ENCODE results near the gene EHBP1L1. TPM values are rescaled to one million over a fixed set of nuclear protein-coding genes. Genes with fewer than 3 reads are reported as not detected.

The EHBP1L1 gene
- total and polyA plus RNA-seq, 12 donors: 30.8 to 113 (median 53.9) TPM

DNA sequence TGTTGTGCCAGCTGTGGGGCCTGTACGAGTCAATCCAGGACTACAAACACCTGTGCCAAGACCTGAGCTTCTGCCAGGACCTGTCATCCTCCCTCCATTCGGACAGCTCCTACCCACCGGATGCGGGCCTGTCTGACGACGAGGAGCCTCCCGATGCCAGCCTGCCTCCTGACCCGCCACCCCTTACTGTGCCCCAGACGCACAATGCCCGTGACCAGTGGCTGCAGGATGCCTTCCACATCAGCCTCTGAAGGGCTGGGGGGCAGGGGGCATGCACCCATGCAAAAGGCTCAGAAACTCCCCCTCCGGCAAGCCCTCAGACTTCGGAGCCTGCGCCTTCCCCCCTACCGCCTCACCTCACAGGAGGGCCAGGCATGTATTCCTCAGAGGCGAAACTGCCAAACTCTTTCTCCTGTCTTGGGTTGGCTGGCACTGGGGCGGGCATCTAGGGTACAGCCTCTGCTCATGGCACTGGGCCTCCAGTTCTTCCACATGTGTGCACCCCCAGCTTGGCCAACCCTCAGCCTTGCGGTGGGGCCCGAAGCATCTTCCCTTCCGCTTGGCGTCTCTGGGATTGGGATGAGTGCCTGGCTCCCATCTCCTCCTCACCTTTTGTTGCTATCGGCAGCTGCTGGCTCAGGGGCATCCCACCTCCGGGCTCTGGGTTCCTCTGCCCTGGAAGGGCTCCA is 2.3 kb upstream of the EHBP1L1 start:
- intact Hi-C loops (cut with DNase I): loop anchor here in 8 of 10 donors (2.0 to 5.0 kb wide), 6 partner anchors 33 to 344 kb away; partner anchors contain the start of genes MAP3K11 (in 5 of the 8), PCNX3 (in 3 of the 8), C11orf68 (in 1 of the 8) and DRAP1 (in 1 of the 8)
- H3K9me3 ChIP-seq: no peaks in the 10 kb centered on the region
- H3K36me3 ChIP-seq: peaks cover 0 to 7% (median 0%) of the 10 kb centered on the region in 9 donors
- peak overlapping the region; percentile 89 to 100 (median 96) for H3K27ac ChIP-seq
- ATAC-seq (no peak), DNase-seq (no peak)
- H3K4me3 ChIP-seq: peak overlapping the region; percentile 19 to 98 (median 84)
- TF ChIP-seq, protein P1, sequence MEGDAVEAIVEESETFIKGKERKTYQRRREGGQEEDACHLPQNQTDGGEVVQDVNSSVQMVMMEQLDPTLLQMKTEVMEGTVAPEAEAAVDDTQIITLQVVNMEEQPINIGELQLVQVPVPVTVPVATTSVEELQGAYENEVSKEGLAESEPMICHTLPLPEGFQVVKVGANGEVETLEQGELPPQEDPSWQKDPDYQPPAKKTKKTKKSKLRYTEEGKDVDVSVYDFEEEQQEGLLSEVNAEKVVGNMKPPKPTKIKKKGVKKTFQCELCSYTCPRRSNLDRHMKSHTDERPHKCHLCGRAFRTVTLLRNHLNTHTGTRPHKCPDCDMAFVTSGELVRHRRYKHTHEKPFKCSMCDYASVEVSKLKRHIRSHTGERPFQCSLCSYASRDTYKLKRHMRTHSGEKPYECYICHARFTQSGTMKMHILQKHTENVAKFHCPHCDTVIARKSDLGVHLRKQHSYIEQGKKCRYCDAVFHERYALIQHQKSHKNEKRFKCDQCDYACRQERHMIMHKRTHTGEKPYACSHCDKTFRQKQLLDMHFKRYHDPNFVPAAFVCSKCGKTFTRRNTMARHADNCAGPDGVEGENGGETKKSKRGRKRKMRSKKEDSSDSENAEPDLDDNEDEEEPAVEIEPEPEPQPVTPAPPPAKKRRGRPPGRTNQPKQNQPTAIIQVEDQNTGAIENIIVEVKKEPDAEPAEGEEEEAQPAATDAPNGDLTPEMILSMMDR (IDR thresholded peaks at IDR 0.05): no peak
- peaks cover 37 to 80% (median 75%) of the 10 kb centered on the region in 9 donors for H3K4me1 ChIP-seq
- H3K27me3 ChIP-seq: no peaks in the 10 kb centered on the region
- 27 to 36% methylated on average over 22 of the region's 22 CpGs for WGBS, 2 donors

DNA sequence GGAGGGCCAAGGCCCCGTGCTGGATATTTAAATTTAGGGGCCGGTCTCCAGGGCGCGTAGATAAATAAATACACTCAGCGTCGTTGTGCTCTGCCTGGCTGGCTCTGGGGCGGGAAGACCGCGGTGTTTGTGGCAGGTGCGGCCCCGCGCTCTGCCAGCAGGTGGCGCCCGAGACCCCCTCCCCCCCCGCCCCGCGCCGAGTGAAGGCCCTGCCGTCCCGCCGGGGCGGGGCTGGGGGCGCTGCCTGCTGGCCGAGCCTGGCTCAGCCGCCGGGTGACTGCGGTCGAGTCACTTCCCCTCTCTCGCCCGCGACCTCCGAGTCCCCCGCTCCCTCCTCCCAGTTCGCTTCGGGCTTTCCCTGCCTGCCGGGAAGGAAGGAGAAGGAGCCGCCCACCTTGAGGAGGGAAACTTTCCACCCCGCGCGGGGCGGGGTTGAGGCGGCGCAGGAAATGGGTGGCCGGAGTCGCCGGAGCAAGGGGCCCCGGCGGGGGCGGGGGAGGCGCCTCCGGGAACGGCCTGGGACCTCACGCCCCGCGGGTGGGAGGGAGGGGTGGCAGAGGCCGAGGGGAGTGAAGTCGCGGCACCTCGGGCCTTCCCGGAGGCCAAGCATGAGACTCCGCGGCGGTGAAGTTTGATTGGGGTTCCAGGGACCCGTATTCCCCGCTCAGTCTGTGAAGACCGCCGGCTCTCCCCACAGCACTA is 1.6 kb upstream of the EHBP1L1 start:
- H3K27me3 ChIP-seq: no peaks in the 10 kb centered on the region
- TF ChIP-seq, protein P1 (IDR thresholded peaks at IDR 0.05): peak; percentile 95 to 100 (median 99)
- peaks cover 0 to 9% (median 0%) of the 10 kb centered on the region in 9 donors for H3K36me3 ChIP-seq
- peak; percentile 94 to 97 for DNase-seq
- WGBS, 2 donors: 2 to 3% methylated on average over 54 to 60 of the region's 67 CpGs
- H3K9me3 ChIP-seq: no peaks in the 10 kb centered on the region
- peak overlapping the region; percentile 89 to 100 (median 96) for H3K27ac ChIP-seq
- H3K4me3 ChIP-seq: peak overlapping the region; percentile 3 to 98 (median 84)
- intact Hi-C loops (cut with DNase I): loop anchor here in 7 of 10 donors (2.0 to 5.0 kb wide), 5 partner anchors 33 to 343 kb away; partner anchors contain the start of genes MAP3K11 (in 5 of the 7), PCNX3 (in 3 of the 7), C11orf68 (in 1 of the 7) and DRAP1 (in 1 of the 7)
- peaks cover 37 to 76% (median 68%) of the 10 kb centered on the region in 9 donors for H3K4me1 ChIP-seq
- ATAC-seq: peak; percentile 59 to 68 (median 61)

DNA sequence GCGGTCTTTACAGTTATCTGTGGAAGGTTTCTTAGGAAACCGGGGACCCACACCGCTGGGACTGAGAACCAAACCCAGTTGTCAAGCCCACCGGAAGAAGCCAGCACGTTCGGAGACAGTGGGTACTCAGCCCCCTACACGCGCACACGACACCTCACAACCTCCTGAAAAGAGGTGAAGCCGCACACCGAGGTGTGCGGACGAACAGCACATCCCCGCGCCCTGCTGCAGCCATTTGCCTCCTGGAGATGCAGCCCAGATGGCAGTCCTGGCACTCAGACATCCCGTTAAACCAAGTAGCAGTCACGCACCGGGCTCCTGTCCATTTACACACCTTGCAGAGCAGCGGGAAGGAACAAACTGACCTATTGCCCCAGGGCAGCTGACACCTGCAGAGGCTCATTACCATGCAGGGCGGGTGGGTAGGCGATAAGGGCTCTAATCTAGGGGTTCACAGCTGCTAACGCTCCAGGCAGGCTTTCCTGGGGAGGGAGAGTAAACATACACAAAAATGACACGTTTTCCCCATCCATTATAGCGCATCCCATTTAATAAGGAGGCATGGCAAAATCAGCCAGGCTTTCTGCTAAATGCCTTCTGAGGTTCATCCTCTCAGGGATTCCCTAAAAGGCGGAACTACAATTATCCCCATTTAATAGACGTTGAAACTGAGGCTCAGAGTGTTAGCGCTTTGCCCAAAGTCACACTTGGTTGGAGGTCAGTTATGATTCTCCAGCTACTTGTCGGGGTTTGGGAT is 864 bp upstream of the EHBP1L1 start:
- Histone ChIP-seq H3K9me3 (no peaks in the 10 kb centered on the region), H3K27me3 (no peaks in the 10 kb centered on the region), H3K36me3 (peaks cover 0 to 16% (median 7%) of the 10 kb centered on the region in 9 donors), H3K27ac (peak overlapping the region; percentile 89 to 100 (median 96)), H3K4me3 (peak overlapping the region; percentile 20 to 98 (median 84)), H3K4me1 (peaks cover 37 to 72% (median 64%) of the 10 kb centered on the region in 9 donors)
- WGBS, 2 donors: 28 to 30% methylated on average over 28 of the region's 28 CpGs
- ATAC-seq: no peak
- TF ChIP-seq, protein P1 (IDR thresholded peaks at IDR 0.05): no peak
- no peak for DNase-seq
- intact Hi-C loops (cut with DNase I): loop anchor here in 7 of 10 donors (2.0 to 5.0 kb wide), 6 partner anchors 32 to 342 kb away; partner anchors contain the start of genes MAP3K11 (in 5 of the 7), PCNX3 (in 3 of the 7), C11orf68 (in 1 of the 7) and DRAP1 (in 1 of the 7)
